Astrocyte of the cerebellum (primary cell): Measurements from ENCODE around the gene UBE2E1.

Source experiments
- DNase-seq: peaks from one replicate; pipeline ENCODE4 v3.0.0-alpha.2; 2011; ENCODE audit warnings: low read depth
- H3K4me3 ChIP-seq: 2 replicates; pipeline ENCODE4 v1.5.1; 2011; ENCODE audit warnings: mild to moderate bottlenecking, low read depth, low read length, moderate library complexity
- CTCF ChIP-seq: IDR thresholded peaks from 2 replicates; pipeline ENCODE4 v1.5.1; 2012; ENCODE audit warnings: low read length, low read depth, moderate library complexity, mild to moderate bottlenecking; ENCODE audit errors: missing control alignments
- in situ Hi-C: cut with HindIII; loops from 2 replicates; pipeline ENCODE4 v1.10.0; 2017; ENCODE audit warnings: low sequenced_read_pairs

UBE2E1 gene

GRCh38 chr3:23816721-23817120, 11.0 kb downstream of the UBE2E1 start:
- DNase-seq: no peak
- TF ChIP-seq CTCF: no peak
- in situ Hi-C loops: no loop called here
- H3K4me3 ChIP-seq: no peak overlapping the region

DNA sequence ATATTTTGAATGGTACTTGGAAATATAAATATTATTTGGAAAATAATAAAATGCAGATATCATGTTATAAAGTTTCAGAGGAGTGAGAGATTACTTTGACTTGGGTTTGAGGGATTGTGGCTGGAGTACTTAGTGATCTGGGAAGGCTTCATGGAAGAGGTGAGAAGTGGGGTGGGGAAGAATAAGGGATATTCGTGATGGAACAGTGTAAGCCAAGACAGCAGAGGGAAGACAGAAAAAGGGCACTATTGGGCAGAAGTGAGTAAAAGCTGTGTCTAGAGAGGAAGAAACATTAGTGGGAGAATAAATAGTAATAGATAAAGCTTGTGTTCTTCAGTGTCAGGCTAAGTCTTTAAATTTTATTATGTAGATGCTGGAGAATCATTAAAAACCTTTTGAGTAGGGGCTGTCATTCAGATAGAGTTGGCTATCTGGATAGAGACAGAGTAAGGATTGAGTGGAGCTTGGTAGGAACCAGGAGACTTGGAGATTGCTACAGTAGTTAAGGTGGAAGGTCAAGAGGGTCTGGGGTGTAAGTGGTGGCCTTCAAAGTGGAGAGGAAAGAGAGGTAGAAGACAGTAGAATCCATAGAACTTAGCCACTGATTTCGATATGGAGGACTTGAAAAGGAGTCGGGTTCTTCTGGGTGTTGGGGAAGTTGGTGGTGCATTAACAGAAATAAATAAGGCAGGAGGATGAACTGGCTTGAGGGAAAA, 11.9 kb downstream of the UBE2E1 start:
- no peak for TF ChIP-seq CTCF
- H3K4me3 ChIP-seq: no peak overlapping the region
- in situ Hi-C loops: no loop called here
- DNase-seq: no peak

DNA sequence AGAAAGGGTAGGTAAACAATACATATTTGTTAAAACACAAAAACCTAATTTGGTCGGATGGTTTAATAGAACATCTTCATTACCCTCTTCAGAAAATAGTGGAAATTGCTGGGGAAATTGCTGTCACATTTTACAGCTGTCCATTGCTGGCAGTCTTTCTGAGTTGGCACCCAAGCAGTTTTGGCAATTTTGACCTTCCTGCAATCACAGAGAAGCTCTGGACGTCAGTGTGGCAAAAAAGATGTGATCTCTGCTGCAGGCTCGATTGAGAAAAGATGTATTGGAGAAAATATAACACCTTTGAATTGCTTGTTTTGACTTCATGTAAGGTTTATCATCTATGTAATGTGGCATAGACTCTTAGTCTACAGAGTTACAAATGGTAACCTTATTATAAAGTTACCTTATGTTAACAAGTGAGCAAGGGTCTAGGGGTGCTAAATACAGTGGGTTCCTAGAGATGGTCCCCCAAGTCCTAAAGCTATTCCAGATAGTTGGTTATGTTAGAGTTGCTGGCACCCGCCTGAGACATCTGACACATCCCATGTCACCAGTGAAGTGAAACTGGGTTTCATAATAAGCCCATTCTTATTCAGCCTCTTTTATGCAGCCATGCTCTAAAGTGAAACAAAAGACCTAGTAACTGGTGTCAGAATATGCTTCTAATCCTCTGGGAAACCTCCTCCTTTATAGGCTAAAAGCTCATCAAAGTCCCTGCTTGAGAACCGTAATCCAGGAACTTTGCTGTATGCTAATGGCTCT, 14.0 kb downstream of the UBE2E1 start:
- H3K4me3 ChIP-seq: no peak overlapping the region
- DNase-seq: no peak
- no peak for TF ChIP-seq CTCF
- in situ Hi-C loops: no loop called here

DNA sequence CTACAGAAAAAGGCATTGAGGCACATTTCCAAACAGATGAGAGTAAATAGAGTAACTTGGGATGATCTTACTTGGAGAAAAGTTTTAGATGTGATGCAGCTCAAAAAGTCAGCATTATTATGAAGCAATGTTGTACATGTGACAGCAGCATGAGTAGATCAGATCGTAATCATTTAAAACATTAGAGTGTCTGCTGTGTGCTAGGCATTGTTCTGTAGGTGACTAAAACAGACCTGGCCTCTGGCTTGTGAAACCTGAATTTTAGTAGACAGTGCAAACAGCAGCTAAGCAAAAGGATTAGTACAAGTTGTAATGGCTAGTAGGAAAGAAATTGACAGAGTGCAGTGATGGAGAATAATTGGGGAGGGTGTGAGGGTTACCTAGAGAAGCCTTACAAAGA, 15.1 kb downstream of the UBE2E1 start:
- no peak for DNase-seq
- in situ Hi-C loops: no loop called here
- no peak for TF ChIP-seq CTCF
- no peak overlapping the region for H3K4me3 ChIP-seq

DNA sequence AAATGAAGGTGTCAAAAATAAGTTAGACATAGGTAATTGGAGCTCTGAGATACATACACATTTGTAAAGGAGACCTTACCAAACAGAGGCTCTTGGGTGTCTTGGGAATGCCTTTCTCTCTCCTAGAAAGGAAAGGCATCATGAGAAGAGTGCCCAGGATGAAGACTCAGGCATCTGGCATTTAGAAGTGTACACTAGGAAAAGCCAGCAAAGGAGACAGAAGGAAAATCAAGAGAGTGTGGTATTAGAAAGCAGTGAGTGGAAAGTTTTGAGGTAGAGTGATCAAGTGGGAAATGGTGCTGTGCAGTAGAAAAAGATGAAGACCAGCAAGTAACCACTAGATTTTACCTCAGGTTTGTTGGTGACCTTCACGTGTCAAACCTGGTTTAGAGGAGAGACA, 16.1 kb downstream of the UBE2E1 start:
- H3K4me3 ChIP-seq: no peak overlapping the region
- TF ChIP-seq CTCF: no peak
- no peak for DNase-seq
- in situ Hi-C loops: no loop called here

DNA sequence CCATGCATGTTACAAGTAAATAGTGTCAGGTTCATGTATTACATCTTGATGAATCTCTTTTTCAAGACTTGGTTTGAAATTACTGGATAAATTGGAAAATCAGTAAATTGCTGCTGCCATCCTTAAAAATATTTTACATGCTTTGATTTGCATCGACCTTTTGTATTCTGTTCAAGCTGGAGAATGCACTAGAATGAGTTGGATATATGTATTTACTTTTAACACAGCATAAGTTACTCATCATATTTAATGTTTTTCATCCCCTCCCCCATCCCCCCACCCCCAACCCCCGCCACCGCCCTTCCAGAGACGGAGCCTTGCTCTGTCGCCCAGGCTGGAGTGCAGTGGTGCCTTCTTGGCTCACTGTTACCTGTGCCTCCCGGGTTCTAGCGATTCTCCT, 16.8 kb downstream of the UBE2E1 start:
- in situ Hi-C loops: no loop called here
- H3K4me3 ChIP-seq: no peak overlapping the region
- DNase-seq: no peak
- no peak for TF ChIP-seq CTCF
